Measurements from ENCODE around the gene OR9G1.

- TF ChIP-seq CTCF (IDR thresholded peaks at IDR 0.05): no peak
- no peak for TF ChIP-seq POLR2A (IDR thresholded peaks at IDR 0.05)
- TF ChIP-seq POLR2AphosphoS5 (IDR thresholded peaks at IDR 0.05): no peak
These were observed 5.5 kb upstream of the OR9G1 start for GRCh38 chr11:56693428-56693827.
